BJ (cell line): ENCODE results near the gene UAP1L1. TPM values are rescaled to one million over a fixed set of nuclear protein-coding genes. Genes with fewer than 3 reads are reported as not detected.
A peak's percentile ranks its signal among the peaks of the same experiment; 100 is the strongest.

Experiments used
- CTCF ChIA-PET: fragments of 350-600 bp; formaldehyde crosslinking; extraction: SDS; loops from one replicate; lab custom pipeline; 2021; ENCODE audit warnings: antibody characterized with exemption, inconsistent platforms; lab: Yijun Ruan, JAX
- POLR2A ChIA-PET: fragments of 300-600 bp; sonication (Branson Sonifier 250); formaldehyde crosslinking; extraction: SDS; loops from one replicate; lab custom pipeline; 2021; ENCODE audit warnings: antibody characterized with exemption; lab: Charles Lee
- DNase-seq: peaks from one replicate; pipeline ENCODE4 v3.0.0-alpha.2; 2011; ENCODE audit warnings: low read depth
- H3K27me3 ChIP-seq: 2 replicates; pipeline ENCODE4 v1.6.0; 2011; ENCODE audit warnings: low read length; ENCODE audit not compliant: control insufficient read depth, insufficient read depth
- H3K36me3 ChIP-seq: 2 replicates; pipeline ENCODE4 v1.5.1; 2011; ENCODE audit warnings: low read length; ENCODE audit not compliant: control insufficient read depth, insufficient read depth
- H3K4me3 ChIP-seq: 2 replicates; pipeline ENCODE4 v1.5.1; 2011; ENCODE audit warnings: low read depth, mild to moderate bottlenecking, control low read depth, low read length
- polyA plus RNA-seq: library from polyadenylated mRNA; depleted of rRNA; stranded (reverse); fragments of >200 nt; gene quantifications from 2 replicates; pipeline ENCODE4 v1.2.3, GENCODE V29; 2011
- TF ChIP-seq, protein P1 (sequence below): IDR thresholded peaks from 2 replicates; pipeline ENCODE4 v1.5.1; 2011; ENCODE audit warnings: low read depth, mild to moderate bottlenecking, control low read depth, inconsistent platforms, low read length, moderate library complexity; ENCODE audit not compliant: insufficient read depth

The UAP1L1 gene
- polyA plus RNA-seq, 1 experiment: 5.6 TPM

DNA sequence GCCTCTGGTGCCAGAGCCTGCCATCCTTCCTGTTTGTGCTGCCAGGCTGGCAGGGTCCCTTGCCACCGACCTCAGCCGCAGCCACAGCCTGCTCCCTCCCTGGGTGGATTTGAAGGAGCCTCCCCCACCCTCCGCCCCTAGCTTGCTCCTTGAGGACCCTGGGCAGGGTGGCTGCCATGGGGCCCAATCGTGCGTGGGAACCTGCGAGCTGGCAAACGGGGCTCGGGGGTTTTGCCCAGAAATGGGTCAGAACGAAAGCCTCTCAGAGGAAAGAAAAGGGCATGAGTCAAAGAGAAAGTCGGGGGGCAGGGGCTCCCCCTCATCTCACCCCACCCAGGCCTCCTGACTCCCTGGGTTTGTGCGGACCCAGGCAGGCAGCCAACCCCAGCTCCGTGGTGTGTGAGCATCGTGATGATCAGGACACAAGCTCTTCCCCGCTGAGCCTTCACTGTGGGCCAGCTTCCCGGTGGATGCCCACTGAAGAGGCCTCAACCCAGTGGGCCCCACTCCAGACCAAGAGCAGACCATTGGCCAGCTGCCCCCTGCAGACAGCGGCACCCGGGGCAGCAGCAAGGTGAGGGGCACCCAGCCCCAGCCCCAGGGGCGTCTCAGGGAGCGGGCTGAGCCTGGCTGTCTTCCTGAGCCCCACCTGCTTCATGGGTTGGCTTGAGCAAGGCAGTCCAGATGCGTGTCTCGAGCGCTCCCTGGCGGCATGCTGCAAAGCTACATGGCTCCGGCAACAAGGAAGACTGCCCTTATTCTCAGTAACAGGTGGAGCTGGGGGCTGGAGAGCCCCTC, 42.4 kb upstream of the UAP1L1 start:
- Histone ChIP-seq H3K27me3 (no peaks in the 10 kb centered on the region), H3K36me3 (peaks cover 13% of the 10 kb centered on the region), H3K4me3 (no peak overlapping the region)
- DNase-seq: no peak
- TF ChIP-seq, protein P1, sequence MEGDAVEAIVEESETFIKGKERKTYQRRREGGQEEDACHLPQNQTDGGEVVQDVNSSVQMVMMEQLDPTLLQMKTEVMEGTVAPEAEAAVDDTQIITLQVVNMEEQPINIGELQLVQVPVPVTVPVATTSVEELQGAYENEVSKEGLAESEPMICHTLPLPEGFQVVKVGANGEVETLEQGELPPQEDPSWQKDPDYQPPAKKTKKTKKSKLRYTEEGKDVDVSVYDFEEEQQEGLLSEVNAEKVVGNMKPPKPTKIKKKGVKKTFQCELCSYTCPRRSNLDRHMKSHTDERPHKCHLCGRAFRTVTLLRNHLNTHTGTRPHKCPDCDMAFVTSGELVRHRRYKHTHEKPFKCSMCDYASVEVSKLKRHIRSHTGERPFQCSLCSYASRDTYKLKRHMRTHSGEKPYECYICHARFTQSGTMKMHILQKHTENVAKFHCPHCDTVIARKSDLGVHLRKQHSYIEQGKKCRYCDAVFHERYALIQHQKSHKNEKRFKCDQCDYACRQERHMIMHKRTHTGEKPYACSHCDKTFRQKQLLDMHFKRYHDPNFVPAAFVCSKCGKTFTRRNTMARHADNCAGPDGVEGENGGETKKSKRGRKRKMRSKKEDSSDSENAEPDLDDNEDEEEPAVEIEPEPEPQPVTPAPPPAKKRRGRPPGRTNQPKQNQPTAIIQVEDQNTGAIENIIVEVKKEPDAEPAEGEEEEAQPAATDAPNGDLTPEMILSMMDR: peak; percentile 95
- ChIA-PET CTCF (interaction anchor here (0.6 to 8.2 kb wide), 52 partner anchors 9 to 547 kb away, joined by 3 to 118 read pairs (median 4); partner anchors contain the start of genes ABCA2, AJM1, C8G and CLIC3), POLR2A (no interaction called here)

DNA sequence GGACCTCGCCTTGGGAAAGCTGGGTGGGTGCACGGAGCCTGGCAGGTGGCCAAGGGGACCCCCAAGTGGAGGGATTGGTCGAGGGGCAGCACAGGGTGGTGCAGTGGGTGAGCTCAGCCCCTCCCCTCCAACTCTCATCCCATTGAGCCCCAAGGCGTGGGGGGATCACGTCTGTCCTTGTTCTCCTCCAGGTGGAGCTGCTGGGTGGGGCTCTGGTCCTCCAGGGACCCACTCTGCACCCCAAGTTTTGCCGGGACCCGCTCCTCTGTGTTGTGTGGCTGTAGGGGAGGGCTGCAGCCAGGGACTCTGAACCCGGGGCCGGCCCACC, 41.8 kb upstream of the UAP1L1 start:
- peaks cover 16% of the 10 kb centered on the region for H3K36me3 ChIP-seq
- POLR2A ChIA-PET: no interaction called here
- H3K4me3 ChIP-seq: no peak overlapping the region
- H3K27me3 ChIP-seq: no peaks in the 10 kb centered on the region
- CTCF ChIA-PET: interaction anchor here (0.7 to 8.2 kb wide), 42 partner anchors 9 to 548 kb away, joined by 3 to 118 read pairs (median 6); partner anchors contain the start of genes ABCA2, AJM1, C8G and CLIC3
- TF ChIP-seq, protein P1: no peak
- no peak for DNase-seq

GRCh38 chr9:137035937-137036336, 41.4 kb upstream of the UAP1L1 start:
- Histone ChIP-seq H3K4me3 (no peak overlapping the region), H3K27me3 (no peaks in the 10 kb centered on the region), H3K36me3 (peaks cover 17% of the 10 kb centered on the region)
- CTCF ChIA-PET: interaction anchor here (0.7 to 8.2 kb wide), 27 partner anchors 8 to 270 kb away, joined by 3 to 118 read pairs (median 6); partner anchors contain the start of genes ABCA2, AJM1, C8G and CLIC3
- POLR2A ChIA-PET: no interaction called here
- TF ChIP-seq, protein P1: no peak
- DNase-seq: no peak

DNA sequence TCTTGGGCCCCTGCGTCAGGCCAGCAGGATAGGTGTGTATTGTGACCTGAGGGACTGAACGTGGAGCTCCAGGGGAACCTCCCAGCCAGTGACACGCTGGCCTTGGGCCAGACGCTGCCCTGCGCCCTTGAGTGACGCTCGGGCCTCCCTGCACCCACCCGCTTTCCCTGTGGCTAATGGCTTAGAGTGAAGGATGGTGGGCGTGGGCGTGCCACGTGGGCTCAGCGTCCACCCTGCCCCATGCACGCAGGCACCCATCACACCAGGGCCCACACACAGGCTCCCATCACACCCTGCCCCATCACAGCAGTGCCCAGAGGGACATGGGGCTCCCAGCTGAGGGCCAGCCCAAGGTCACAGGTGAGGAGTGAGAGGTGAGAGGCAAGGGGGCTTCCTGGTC, 40.3 kb upstream of the UAP1L1 start:
- ChIA-PET CTCF (interaction anchor here (0.6 to 8.2 kb wide), 7 partner anchors 9 to 252 kb away, joined by 3 to 118 read pairs (median 27); partner anchors contain the start of genes ABCA2, C8G, NPDC1 and RNF224), POLR2A (no interaction called here)
- DNase-seq: no peak
- peaks cover 17% of the 10 kb centered on the region for H3K36me3 ChIP-seq
- TF ChIP-seq, protein P1: no peak
- no peak overlapping the region for H3K4me3 ChIP-seq
- H3K27me3 ChIP-seq: no peaks in the 10 kb centered on the region

- ChIA-PET POLR2A (no interaction called here), CTCF (interaction anchor here (1.1 to 8.2 kb wide), 5 partner anchors 8 to 252 kb away, joined by 5 to 118 read pairs (median 50); partner anchors contain the start of genes ABCA2, C8G and NPDC1)
- TF ChIP-seq, protein P1: no peak
- Histone ChIP-seq H3K27me3 (no peaks in the 10 kb centered on the region), H3K36me3 (peaks cover 17% of the 10 kb centered on the region), H3K4me3 (no peak overlapping the region)
- no peak for DNase-seq
These were observed 39.8 kb upstream of the UAP1L1 start for GRCh38 chr9:137037483-137037882.
